IMR-90 (cell line): ENCODE results near the gene EHBP1L1. TPM values are rescaled to one million over a fixed set of nuclear protein-coding genes. Genes with fewer than 3 reads are reported as not detected.

Experiments used
- ATAC-seq: fragments of 200-7000 bp; cut with Tn5 transposase; 2 replicates; pipeline ENCODE4 v1.9.1; 2020; ENCODE audit warnings: low read depth, mild to moderate bottlenecking, moderate library complexity
- BruUV-seq: library from RNA; stranded (reverse); fragments of 400-500 nt; replicated peaks from 2 replicates; lab custom pipeline; 2021; lab: Mats Ljungman, UMichigan
- CTCF ChIA-PET: fragments of 300-600 bp; formaldehyde crosslinking; extraction: SDS; loops from one replicate; lab custom pipeline; 2021; ENCODE audit warnings: antibody characterized with exemption; lab: Yijun Ruan, JAX
- POLR2A ChIA-PET: fragments of 300-600 bp; sonication (Branson Sonifier 250); formaldehyde crosslinking; loops from one replicate; lab custom pipeline; 2022; ENCODE audit warnings: antibody characterized with exemption; ENCODE audit not compliant: unreplicated experiment; lab: Charles Lee
- DNase-seq: peaks from one replicate; pipeline ENCODE4 v3.0.0; 2013
- H2AFZ ChIP-seq: replicated peaks from 2 replicates; pipeline ENCODE3; 2013; ENCODE audit warnings: low read length, mild to moderate bottlenecking; ENCODE audit not compliant: poor library complexity
- H2AK5ac ChIP-seq: 2 replicates; pipeline ENCODE4 v1.6.1; 2013; ENCODE audit warnings: low read depth, low read length, inconsistent platforms
- H2AK9ac ChIP-seq: replicated peaks from 2 replicates; pipeline ENCODE3; 2013; ENCODE audit warnings: mild to moderate bottlenecking, low read depth, low read length, moderate library complexity; ENCODE audit not compliant: poor library complexity
- H2BK120ac ChIP-seq: 2 replicates; pipeline ENCODE4 v1.6.1; 2013; ENCODE audit warnings: low read depth, low read length, inconsistent platforms
- H2BK15ac ChIP-seq: 3 replicates; pipeline ENCODE4 v1.6.1; 2013; ENCODE audit warnings: low read depth, low read length, inconsistent platforms
- H2BK20ac ChIP-seq: 2 replicates; pipeline ENCODE4 v1.6.1; 2013; ENCODE audit warnings: low read depth, mild to moderate bottlenecking, inconsistent platforms, low read length, moderate library complexity
- H2BK5ac ChIP-seq: 2 replicates; pipeline ENCODE4 v1.6.1; 2013; ENCODE audit warnings: mild to moderate bottlenecking, low read depth, low read length, inconsistent platforms; ENCODE audit not compliant: poor library complexity, severe bottlenecking
- H3K14ac ChIP-seq: replicated peaks from 2 replicates; pipeline ENCODE4 v1.6.1; 2013; ENCODE audit warnings: low read depth, low read length, inconsistent platforms
- H3K18ac ChIP-seq: 2 replicates; pipeline ENCODE4 v1.6.1; 2013; ENCODE audit warnings: low read depth, low read length, control low read depth
- H3K23ac ChIP-seq: 2 replicates; pipeline ENCODE4 v1.6.1; 2013; ENCODE audit warnings: low read depth, low read length, inconsistent platforms
- H3K27ac ChIP-seq: 2 replicates; pipeline ENCODE4 v1.5.1; 2013; ENCODE audit warnings: mild to moderate bottlenecking, control low read depth, low read length; ENCODE audit not compliant: insufficient read depth
- H3K27me3 ChIP-seq: 2 replicates; pipeline ENCODE4 v1.6.1; 2013; ENCODE audit warnings: low read length; ENCODE audit not compliant: control insufficient read depth, insufficient read depth
- H3K36me3 ChIP-seq: 2 replicates; pipeline ENCODE4 v1.6.1; 2013; ENCODE audit warnings: low read length, mixed read lengths; ENCODE audit not compliant: control insufficient read depth, insufficient read depth
- H3K4ac ChIP-seq: 2 replicates; pipeline ENCODE4 v1.6.1; 2013; ENCODE audit warnings: low read depth, low read length, inconsistent platforms
- H3K4me1 ChIP-seq: 2 replicates; pipeline ENCODE4 v1.6.1; 2013; ENCODE audit warnings: low read length, mixed read lengths; ENCODE audit not compliant: control insufficient read depth, insufficient read depth
- H3K4me2 ChIP-seq: 2 replicates; pipeline ENCODE4 v1.6.1; 2013; ENCODE audit warnings: low read depth, mild to moderate bottlenecking, control low read depth, low read length, moderate library complexity
- H3K4me3 ChIP-seq: 2 replicates; pipeline ENCODE4 v1.5.1; 2013; ENCODE audit warnings: low read depth, mild to moderate bottlenecking, control low read depth, low read length, moderate library complexity; ENCODE audit not compliant: insufficient read depth
- H3K56ac ChIP-seq: 2 replicates; pipeline ENCODE4 v1.6.1; 2013; ENCODE audit warnings: low read length, inconsistent platforms; ENCODE audit not compliant: insufficient read depth; ENCODE audit errors: extremely low read depth
- H3K79me1 ChIP-seq, 2 experiments: 2 replicates each; pipeline ENCODE4 v1.6.1; 2013; ENCODE audit warnings: low read length in 2 of 2, inconsistent platforms in 1 of 2, low read depth in 1 of 2
- H3K9ac ChIP-seq: 2 replicates; pipeline ENCODE4 v1.6.1; 2013; ENCODE audit warnings: low read depth, low read length, control low read depth
- H3K9me1 ChIP-seq: 2 replicates; pipeline ENCODE4 v1.6.1; 2013; ENCODE audit warnings: low read length, inconsistent platforms; ENCODE audit not compliant: insufficient read depth
- H3K9me3 ChIP-seq: 2 replicates; pipeline ENCODE4 v1.6.1; 2013; ENCODE audit warnings: low read length; ENCODE audit not compliant: control insufficient read depth, insufficient read depth
- H4K20me1 ChIP-seq: 2 replicates; pipeline ENCODE4 v1.6.1; 2013; ENCODE audit warnings: low read length, inconsistent platforms; ENCODE audit not compliant: insufficient read depth
- H4K5ac ChIP-seq: 2 replicates; pipeline ENCODE4 v1.6.1; 2013; ENCODE audit warnings: mild to moderate bottlenecking, low read depth, low read length, control low read depth
- H4K8ac ChIP-seq, 2 experiments: 2 replicates each; pipeline ENCODE4 v1.6.1; 2013; ENCODE audit warnings: low read depth in 2 of 2, low read length in 2 of 2, control low read depth in 1 of 2, inconsistent platforms in 1 of 2
- H4K91ac ChIP-seq: 2 replicates; pipeline ENCODE4 v1.6.1; 2013; ENCODE audit warnings: low read depth, low read length, inconsistent platforms; ENCODE audit not compliant: insufficient read depth
- CEBPB ChIP-seq: IDR thresholded peaks from 2 replicates; pipeline ENCODE4 v1.6.1; 2012; ENCODE audit warnings: low read depth, low read length, improper control_type of control experiment
- ELK1 ChIP-seq: fragments of 150-350 bp; IDR thresholded peaks from 2 replicates; pipeline ENCODE4 v1.6.1; 2016; ENCODE audit warnings: low read depth, mild to moderate bottlenecking, low read length, moderate library complexity, borderline replicate concordance
- FOS ChIP-seq: fragments of 150-350 bp; IDR thresholded peaks from 2 replicates; pipeline ENCODE4 v1.6.1; 2016; ENCODE audit warnings: low read depth, low read length
- RAD21 ChIP-seq: IDR thresholded peaks from 2 replicates; pipeline ENCODE4 v1.6.1; 2012; ENCODE audit warnings: low read length, improper control_type of control experiment
- USF2 ChIP-seq: fragments of 150-350 bp; IDR thresholded peaks from 2 replicates; pipeline ENCODE4 v1.6.1; 2017; ENCODE audit warnings: mild to moderate bottlenecking, antibody characterized with exemption, low read length, low read depth
- WGBS, 2 experiments: methylation state at CpG; one replicate each; pipeline versions ENCODE4 v1.1.5 to v1.1.7; 2013; ENCODE audit warnings: missing lambda C conversion rate in 2 of 2; ENCODE audit not compliant: insufficient read length in 1 of 2; ENCODE audit errors: extremely low coverage in 2 of 2; 5-methylcytosine and 5-hydroxymethylcytosine counted together
- dilution Hi-C: fragments of 300-500 bp; cut with HindIII; formaldehyde crosslinking; loops from one replicate; pipeline ENCODE4 v1.14.3; 2018; ENCODE audit warnings: low sequenced_read_pairs; ENCODE audit not compliant: unreplicated experiment
- in situ Hi-C: fragments of 300-500 bp; cut with MboI; formaldehyde crosslinking; loops from 3 replicates; pipeline ENCODE4 v1.14.3; 2019; ENCODE audit warnings: low sequenced_read_pairs, inconsistent platforms, mixed read lengths
- intact Hi-C: fragments of 100-400 bp; cut with micrococcal nuclease; formaldehyde crosslinking; loops from 2 replicates; pipeline ENCODE4 v1.10.0; 2022
- polyA plus RNA-seq, 3 experiments: library from polyadenylated mRNA; depleted of rRNA; stranded (reverse); fragments of >200 nt; gene quantifications; 2 replicates each; pipeline ENCODE4 v1.2.3, GENCODE V29; 2012; ENCODE audit warnings: low replicate concordance in 1 of 3
- total RNA-seq: library from RNA; depleted of rRNA; stranded (reverse); fragments of >200 nt; gene quantifications from 2 replicates; pipeline ENCODE4 v1.2.3, GENCODE V29; 2012

Gene EHBP1L1
- total and polyA plus RNA-seq, 2 of the 4 experiments (the other 2 are of a cell fraction), result 10.0 to 27.4 TPM

- H3K14ac ChIP-seq, result no peak overlapping the region
Observed at GRCh38 chr11:65610404-65610803, 34.6 kb downstream of the EHBP1L1 start.

More at GRCh38 chr11:65610404-65610803, 34.6 kb downstream of the EHBP1L1 start:
- Histone ChIP-seq H2BK15ac (no peak overlapping the region), H3K27me3 (no peaks in the 10 kb centered on the region), H4K91ac (no peak overlapping the region), H3K4me2 (no peak overlapping the region), H2BK120ac (no peak overlapping the region), H3K9me3 (no peaks in the 10 kb centered on the region), H2AFZ (no peak overlapping the region), H3K18ac (no peak overlapping the region), H4K20me1 (peaks cover 35% of the 10 kb centered on the region), H3K23ac (no peak overlapping the region), H3K9me1 (0 out of 2 replicates have a peak, but pooled peaks cover 14% of the 10 kb centered on the region), H2BK20ac (no peak overlapping the region), H3K36me3 (peaks cover 18% of the 10 kb centered on the region), H4K5ac (no peak overlapping the region), H3K9ac (no peak overlapping the region), H3K27ac (no peak overlapping the region), H4K8ac (no peak overlapping the region), H2BK5ac (no peak overlapping the region), H2AK9ac (no peak overlapping the region), H3K56ac (no peak overlapping the region), H3K4me1 (peaks cover 21% of the 10 kb centered on the region), H3K4me3 (no peak overlapping the region), H3K79me1 (peaks cover 13 to 78% of the 10 kb centered on the region in 2 experiments), H2AK5ac (no peak overlapping the region), H3K4ac (no peak overlapping the region)
- BruUV-seq, result no TSS peak
- in situ Hi-C loops (no loop called here), dilution Hi-C loops (no loop called here), intact Hi-C loops (no loop called here)
- no peak for DNase-seq
- WGBS, 2 experiments, result no CpG with 5 or more reads among the region's 6 CpGs
- no peak for ATAC-seq
- ChIA-PET POLR2A (no interaction called here), CTCF (no interaction called here)
- TF ChIP-seq ELK1 (no peak), RAD21 (no peak), CEBPB (no peak), USF2 (no peak), FOS (no peak)
